H7 (cell line): ENCODE measurements around the gene ADAMTS13. TPM values are rescaled to one million over a fixed set of nuclear protein-coding genes. Genes with fewer than 3 reads are reported as not detected.

Experiments used
- DNase-seq: peaks from one replicate; pipeline ENCODE4 v3.0.0; 2012
- H3K27me3 ChIP-seq: 2 replicates; pipeline ENCODE4 v1.6.0; 2011; ENCODE audit warnings: mild to moderate bottlenecking, low read length; ENCODE audit not compliant: control insufficient read depth, insufficient read depth
- H3K36me3 ChIP-seq: replicated peaks from 2 replicates; pipeline ENCODE4 v1.5.1; 2011; ENCODE audit warnings: low read length; ENCODE audit not compliant: control insufficient read depth, insufficient read depth
- H3K4me3 ChIP-seq: 2 replicates; pipeline ENCODE4 v1.5.1; 2011; ENCODE audit warnings: low read depth, mild to moderate bottlenecking, control low read depth, low read length, moderate library complexity; ENCODE audit not compliant: insufficient read depth
- total RNA-seq: library from RNA; depleted of rRNA; stranded (reverse); fragments of >200 nt; shearing (Covaris generic); gene quantifications from 2 replicates; pipeline ENCODE4 v1.2.3, GENCODE V29; 2014

Gene ADAMTS13
- total RNA-seq, 1 experiment from 2014 or later, result 2.8 TPM

DNA sequence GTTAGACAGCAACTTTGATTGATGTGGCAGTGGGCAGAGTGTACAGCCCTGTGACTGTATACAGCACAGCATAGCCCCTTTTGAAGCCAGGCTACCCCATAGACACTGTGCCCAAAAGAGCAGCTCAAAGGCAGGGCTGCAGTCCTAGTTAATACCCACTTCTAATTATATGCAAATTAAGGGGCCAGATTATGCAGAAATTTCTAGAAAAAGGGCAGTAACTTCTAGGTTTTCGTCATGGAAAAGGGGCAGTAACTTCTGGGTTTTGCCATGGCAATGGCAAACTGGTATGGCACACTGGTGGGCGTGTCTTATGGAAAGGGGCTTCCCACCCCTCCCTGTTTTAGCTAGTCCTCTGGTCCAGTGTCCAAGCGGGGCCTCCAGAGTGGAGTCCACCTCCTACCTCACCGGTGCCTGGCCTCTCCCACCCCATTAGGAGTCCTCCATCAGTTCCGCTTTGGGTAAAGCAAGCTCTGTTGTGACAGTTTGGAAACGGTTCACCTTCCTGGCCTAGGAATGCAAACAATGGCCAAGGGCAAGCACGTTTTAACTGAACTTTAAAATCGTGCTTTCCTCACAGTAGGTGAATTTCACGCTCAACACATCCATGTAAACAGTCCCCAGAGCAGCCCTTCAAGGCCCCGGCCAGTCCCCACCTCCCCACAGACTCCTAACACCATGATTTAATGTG is 5.6 kb downstream of the ADAMTS13 start:
- DNase-seq, result peak; percentile 61
- Histone ChIP-seq H3K4me3 (peak overlapping the region; percentile 51), H3K36me3 (no peaks in the 10 kb centered on the region), H3K27me3 (peaks cover 10% of the 10 kb centered on the region; the same call in 1 of the 2 replicates)

DNA sequence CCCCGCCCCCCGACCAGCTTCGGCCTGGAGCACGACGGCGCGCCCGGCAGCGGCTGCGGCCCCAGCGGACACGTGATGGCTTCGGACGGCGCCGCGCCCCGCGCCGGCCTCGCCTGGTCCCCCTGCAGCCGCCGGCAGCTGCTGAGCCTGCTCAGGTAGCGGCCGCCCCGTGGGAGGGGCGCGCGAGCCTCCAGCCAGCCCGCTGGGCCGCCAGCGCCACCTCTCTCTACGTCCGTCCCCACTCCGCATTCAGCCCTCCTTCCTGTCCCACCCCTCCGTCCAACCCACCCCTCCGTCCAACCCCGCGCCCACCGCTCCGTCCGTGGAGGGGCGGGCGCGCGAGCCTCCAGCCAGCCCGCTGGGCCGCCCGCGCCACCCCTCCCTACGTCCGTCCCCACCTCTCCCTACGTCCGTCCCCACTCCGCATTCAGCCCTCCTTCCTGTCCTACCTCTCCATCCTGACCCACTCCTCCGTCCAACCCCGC is 6.5 kb downstream of the ADAMTS13 start:
- H3K36me3 ChIP-seq, result no peaks in the 10 kb centered on the region
- peaks cover 10% of the 10 kb centered on the region; the same call in 1 of the 2 replicates for H3K27me3 ChIP-seq
- H3K4me3 ChIP-seq, result peak overlapping the region; percentile 51
- DNase-seq, result peak; percentile 97

DNA sequence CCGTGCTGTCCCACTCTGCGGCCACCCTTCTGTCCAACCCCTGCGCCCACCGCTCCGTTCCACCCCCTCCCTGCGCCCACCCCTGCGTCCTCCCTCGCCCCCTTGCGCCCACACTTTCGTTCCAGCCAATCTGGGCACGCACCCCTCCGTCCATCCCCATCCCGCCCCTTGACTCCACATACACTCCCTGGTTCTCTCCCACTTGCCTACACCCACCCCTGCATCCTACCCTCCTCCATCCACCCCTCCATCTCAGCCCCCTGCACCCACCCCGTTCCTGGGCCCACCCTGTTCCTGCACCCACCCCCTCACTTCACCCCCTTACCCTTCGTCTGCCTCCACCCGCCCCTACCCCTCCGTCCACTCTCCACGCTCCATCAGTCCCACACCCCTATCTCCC is 7.0 kb downstream of the ADAMTS13 start:
- DNase-seq, result peak; percentile 92
- H3K4me3 ChIP-seq, result peak overlapping the region; percentile 51
- no peaks in the 10 kb centered on the region for H3K36me3 ChIP-seq
- peaks cover 10% of the 10 kb centered on the region; the same call in 1 of the 2 replicates for H3K27me3 ChIP-seq

DNA sequence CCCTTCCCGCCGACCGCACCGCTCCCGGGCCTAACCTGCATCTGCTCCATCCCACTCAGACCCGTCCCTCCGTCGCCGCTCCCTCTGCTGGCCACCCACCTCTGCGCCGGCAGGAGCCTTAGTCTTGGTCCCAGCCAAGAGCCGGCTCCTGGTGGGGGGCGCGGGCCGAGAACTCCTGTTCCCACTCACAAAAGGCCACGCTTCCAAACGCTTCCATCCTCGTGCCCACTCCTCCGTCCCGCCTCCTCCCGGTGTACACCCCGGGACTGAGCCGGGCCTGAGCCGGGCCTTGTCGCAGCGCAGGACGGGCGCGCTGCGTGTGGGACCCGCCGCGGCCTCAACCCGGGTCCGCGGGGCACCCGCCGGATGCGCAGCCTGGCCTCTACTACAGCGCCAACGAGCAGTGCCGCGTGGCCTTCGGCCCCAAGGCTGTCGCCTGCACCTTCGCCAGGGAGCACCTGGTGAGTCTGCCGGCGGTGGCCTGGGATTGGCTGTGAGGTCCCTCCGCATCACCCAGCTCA is 7.5 kb downstream of the ADAMTS13 start:
- peak; percentile 99 for DNase-seq
- no peaks in the 10 kb centered on the region for H3K36me3 ChIP-seq
- H3K27me3 ChIP-seq, result peaks cover 10% of the 10 kb centered on the region; the same call in 1 of the 2 replicates
- H3K4me3 ChIP-seq, result peak overlapping the region; percentile 51

DNA sequence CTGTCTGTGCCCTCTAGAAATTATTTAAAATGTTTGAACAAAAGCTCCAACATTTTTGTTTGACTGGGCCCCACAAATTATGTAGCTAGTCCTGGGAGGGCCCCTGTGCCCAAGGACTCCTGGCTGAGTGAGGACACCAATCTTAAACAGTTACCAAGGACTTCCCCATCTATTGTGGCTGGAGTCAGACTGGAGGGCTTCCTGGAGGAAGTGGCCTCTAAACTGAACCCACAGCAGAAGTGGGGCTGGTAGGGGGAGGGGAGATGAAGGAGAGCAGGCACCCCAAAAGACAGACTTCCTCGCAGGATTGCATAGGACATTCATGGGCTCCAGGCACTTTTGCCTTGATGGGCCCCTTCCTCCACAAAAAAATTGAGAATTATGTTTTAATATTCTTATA is 8.1 kb downstream of the ADAMTS13 start:
- Histone ChIP-seq H3K4me3 (no peak overlapping the region; the same call in 1 of the 2 replicates), H3K36me3 (no peaks in the 10 kb centered on the region), H3K27me3 (peaks cover 10% of the 10 kb centered on the region; the same call in 1 of the 2 replicates)
- DNase-seq, result no peak

DNA sequence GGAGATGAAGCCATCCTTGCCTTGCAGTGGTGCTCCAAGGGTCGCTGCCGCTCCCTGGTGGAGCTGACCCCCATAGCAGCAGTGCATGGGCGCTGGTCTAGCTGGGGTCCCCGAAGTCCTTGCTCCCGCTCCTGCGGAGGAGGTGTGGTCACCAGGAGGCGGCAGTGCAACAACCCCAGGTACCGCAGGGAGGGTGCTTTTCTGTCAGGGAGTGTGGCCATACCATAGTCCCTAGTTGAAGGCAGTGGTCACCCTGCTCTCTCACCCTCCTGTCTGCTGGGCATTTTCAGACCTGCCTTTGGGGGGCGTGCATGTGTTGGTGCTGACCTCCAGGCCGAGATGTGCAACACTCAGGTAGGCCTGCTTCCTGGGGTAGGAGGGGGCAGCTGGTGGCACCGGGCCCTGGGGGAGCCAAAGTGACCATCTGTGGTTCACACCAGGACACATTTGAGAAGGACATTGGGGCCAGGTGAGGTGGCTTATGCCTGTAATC is 11.2 kb downstream of the ADAMTS13 start:
- H3K4me3 ChIP-seq, result no peak overlapping the region
- H3K27me3 ChIP-seq, result peaks cover 8% of the 10 kb centered on the region; the same call in 1 of the 2 replicates

DNA sequence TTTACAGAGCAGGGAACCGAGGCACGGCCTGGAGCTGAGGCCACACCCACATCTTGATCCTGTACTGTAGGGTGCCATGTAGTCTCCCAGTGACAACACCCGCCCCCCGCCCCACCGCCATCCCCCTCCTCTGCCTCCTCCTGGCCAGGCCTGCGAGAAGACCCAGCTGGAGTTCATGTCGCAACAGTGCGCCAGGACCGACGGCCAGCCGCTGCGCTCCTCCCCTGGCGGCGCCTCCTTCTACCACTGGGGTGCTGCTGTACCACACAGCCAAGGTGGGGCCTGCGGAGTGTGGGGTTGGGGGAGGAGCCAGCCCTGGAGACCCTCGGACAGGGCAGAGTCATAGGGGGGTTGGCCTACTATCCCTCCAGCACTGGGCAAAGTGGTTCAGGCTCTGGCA is 14.5 kb downstream of the ADAMTS13 start:
- no peaks in the 10 kb centered on the region for H3K27me3 ChIP-seq
- DNase-seq, result peak; percentile 61
- H3K4me3 ChIP-seq, result no peak overlapping the region
- H3K36me3 ChIP-seq, result no peaks in the 10 kb centered on the region

More for the DNA sequence above, 11.2 kb downstream of the ADAMTS13 start:
- H3K36me3 ChIP-seq, result no peaks in the 10 kb centered on the region
- DNase-seq, result peak; percentile 69

DNA sequence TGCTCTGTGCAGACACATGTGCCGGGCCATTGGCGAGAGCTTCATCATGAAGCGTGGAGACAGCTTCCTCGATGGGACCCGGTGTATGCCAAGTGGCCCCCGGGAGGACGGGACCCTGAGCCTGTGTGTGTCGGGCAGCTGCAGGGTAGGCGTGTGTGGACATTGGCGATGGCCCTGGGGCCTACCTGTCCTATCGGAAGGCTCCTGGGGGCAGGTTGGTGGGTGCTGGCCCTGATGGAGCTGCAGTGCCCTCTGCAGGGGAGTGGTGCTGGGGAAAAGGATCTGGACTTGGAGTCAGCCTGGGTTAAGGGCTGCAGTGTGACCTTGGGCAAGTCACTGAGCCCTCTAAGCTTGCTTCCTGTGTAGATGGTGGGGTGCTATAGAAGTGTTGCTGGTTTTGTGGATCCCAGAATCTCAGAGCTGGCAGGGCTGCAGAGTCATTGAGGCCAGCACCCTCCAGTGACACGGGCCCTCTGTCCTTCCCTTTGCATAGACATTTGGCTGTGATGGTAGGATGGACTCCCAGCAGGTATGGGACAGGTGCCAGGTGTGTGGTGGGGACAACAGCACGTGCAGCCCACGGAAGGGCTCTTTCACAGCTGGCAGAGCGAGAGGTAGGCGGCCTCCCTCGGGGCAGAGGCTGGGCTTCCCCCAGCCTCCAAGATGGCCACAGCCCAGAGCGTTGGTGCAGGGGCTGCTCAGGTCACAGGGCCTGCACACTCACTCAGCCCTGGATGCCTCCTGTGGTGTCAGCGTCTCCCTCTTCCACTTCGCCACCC is 15.8 kb downstream of the ADAMTS13 start:
- H3K27me3 ChIP-seq, result no peaks in the 10 kb centered on the region
- H3K36me3 ChIP-seq, result no peaks in the 10 kb centered on the region
- DNase-seq, result peak; percentile 81
- no peak overlapping the region for H3K4me3 ChIP-seq

DNA sequence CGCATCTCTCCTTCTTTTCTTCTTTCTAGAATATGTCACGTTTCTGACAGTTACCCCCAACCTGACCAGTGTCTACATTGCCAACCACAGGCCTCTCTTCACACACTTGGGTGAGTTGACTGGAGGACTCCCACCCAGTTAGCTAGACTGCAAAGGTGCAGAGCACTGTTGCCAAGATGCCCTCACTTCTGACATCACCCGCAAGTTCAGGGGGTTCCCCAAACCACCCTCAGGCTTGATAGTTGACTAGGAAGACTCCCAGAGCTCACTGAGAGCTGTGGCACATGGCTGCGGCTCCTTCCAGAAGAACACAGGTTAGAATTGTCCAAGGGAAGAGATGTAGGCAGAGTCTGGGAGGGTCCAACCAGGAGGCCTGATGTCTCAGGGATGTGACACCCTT is 17.2 kb downstream of the ADAMTS13 start:
- Histone ChIP-seq H3K36me3 (no peaks in the 10 kb centered on the region), H3K27me3 (no peaks in the 10 kb centered on the region), H3K4me3 (no peak overlapping the region)
- DNase-seq, result no peak

DNA sequence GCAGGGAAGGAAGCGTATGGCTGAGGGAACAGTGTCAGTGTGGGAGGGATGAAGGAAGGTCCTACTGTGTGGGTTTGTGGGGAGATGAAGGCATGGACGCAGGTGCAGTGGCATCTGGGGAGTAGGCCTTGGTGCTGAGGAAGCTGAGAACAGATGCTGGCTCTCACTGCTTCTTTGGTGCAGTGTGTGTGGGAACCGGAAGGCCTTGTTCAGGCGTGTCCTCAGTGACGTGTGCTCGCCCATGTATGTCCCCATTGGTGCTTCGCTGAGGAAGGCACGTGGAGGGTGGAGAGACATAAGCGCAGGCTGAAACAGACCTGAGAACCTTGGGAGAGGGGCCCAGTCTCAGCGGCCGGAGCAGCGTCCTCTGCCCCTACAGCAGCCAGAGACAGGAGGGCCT is 18.7 kb downstream of the ADAMTS13 start:
- no peak for DNase-seq
- Histone ChIP-seq H3K27me3 (no peaks in the 10 kb centered on the region), H3K4me3 (no peak overlapping the region), H3K36me3 (no peaks in the 10 kb centered on the region)

DNA sequence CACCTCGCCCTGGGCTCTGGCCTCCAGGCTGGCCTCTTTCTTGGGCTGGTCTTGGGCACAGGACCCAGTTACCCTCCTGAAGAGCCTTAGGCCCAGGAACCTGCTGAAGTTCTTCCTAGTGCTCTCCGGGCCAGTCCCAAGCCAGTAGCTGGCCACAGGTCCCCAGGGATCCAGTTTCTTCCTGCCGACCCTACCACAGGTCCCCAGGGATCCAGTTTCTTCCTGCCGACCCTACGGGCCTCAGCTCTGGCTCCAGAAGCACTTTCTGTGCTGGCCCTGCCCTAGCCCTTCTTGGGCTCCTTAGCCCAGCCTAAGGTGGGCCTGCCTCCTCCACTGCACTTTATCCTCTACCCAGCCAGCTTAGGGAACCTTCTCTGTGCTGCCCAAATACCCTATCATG is 19.4 kb downstream of the ADAMTS13 start:
- Histone ChIP-seq H3K27me3 (no peaks in the 10 kb centered on the region), H3K4me3 (no peak overlapping the region), H3K36me3 (no peaks in the 10 kb centered on the region)
- DNase-seq, result no peak

DNA sequence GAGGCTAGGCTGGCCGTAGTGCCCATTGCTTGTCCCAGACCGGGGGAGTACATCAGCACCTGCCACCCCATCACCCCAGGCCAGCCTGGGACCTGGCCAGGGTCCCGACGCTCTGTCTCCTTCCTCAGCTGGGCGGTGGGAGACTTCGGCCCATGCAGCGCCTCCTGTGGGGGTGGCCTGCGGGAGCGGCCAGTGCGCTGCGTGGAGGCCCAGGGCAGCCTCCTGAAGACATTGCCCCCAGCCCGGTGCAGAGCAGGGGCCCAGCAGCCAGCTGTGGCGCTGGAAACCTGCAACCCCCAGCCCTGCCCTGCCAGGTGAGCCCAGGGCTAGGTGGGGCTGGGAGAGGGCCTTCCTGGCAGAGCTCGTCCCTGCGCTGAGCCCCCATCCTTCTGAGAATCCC is 21.1 kb downstream of the ADAMTS13 start:
- peak; percentile 76 for DNase-seq
- Histone ChIP-seq H3K36me3 (no peaks in the 10 kb centered on the region), H3K27me3 (no peaks in the 10 kb centered on the region), H3K4me3 (no peak overlapping the region)

DNA sequence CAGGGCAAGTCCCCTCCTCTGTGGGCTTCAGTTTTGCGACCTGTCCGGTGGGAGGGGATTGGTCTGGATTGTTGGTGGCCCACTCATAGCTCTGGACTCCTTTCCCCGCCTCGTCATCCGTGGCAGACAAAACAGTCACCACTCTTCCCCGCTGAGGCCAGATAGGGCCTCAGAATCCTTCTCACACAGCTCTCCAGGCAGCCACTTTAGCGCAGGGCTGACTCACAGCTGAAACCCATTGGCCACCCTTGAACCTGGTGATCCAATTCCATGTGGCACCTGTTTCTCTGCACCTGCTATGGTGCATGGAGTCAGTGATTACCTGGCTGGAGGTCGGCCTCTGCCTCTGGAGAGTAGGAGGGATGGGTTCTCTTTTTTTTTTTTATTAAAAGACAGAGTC is 21.8 kb downstream of the ADAMTS13 start:
- no peak for DNase-seq
- no peaks in the 10 kb centered on the region for H3K27me3 ChIP-seq
- H3K36me3 ChIP-seq, result no peaks in the 10 kb centered on the region
- H3K4me3 ChIP-seq, result no peak overlapping the region

DNA sequence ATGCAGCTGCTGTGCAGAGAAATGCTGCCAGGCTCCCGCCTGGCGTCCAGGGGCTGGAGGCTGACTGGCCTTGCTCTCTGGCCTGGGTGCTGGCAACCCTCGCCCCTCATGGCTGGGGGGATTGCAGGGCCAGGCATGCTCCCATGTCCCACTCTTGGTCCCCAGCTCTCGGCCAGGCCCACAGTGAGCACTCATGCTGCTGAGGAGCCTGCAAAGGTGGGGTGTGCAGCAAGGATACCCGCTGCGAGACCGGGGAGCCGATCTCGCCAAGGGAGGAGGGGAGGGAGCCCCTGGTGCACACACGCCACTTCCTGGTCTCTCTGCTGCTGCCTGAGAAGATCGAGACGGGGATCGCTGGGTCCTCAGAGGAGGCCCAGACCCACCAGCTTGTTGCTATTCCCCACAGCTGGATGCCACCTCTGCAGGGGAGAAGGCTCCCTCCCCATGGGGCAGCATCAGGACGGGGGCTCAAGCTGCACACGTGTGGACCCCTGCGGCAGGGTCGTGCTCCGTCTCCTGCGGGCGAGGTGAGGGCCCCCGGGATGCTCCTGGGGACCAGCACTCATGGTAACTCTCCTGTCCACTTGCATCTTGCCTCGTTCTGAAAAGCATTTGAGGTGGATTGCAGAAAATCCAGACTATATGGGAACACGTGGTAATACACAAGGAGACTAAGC is 23.3 kb downstream of the ADAMTS13 start:
- no peak overlapping the region for H3K4me3 ChIP-seq
- H3K36me3 ChIP-seq, result no peaks in the 10 kb centered on the region
- H3K27me3 ChIP-seq, result no peaks in the 10 kb centered on the region
- DNase-seq, result no peak
